22Rv1 (cell line): ENCODE results near the gene FN3KRP.

Experiments
- H3K27ac ChIP-seq: fragments of 450-650 bp; 2 replicates; pipeline ENCODE4 v1.5.1; 2017
- CTCF ChIP-seq: fragments of 450-650 bp; IDR thresholded peaks from 2 replicates; pipeline ENCODE4 v1.5.1; 2017; ENCODE audit warnings: mild to moderate bottlenecking
- ZFX ChIP-seq: fragments of 450-650 bp; IDR thresholded peaks from 2 replicates; pipeline ENCODE4 v1.6.1; 2017; ENCODE audit warnings: antibody characterized with exemption, borderline replicate concordance

The FN3KRP gene

GRCh38 chr17:82696916-82697807, 19.3 kb upstream of the FN3KRP start:
- no peak overlapping the region for H3K27ac ChIP-seq
- TF ChIP-seq ZFX (no peak), CTCF (no peak)

GRCh38 chr17:82697808-82698064, 18.8 kb upstream of the FN3KRP start:
- no peak overlapping the region for H3K27ac ChIP-seq
- TF ChIP-seq CTCF (no peak), ZFX (no peak)

DNA sequence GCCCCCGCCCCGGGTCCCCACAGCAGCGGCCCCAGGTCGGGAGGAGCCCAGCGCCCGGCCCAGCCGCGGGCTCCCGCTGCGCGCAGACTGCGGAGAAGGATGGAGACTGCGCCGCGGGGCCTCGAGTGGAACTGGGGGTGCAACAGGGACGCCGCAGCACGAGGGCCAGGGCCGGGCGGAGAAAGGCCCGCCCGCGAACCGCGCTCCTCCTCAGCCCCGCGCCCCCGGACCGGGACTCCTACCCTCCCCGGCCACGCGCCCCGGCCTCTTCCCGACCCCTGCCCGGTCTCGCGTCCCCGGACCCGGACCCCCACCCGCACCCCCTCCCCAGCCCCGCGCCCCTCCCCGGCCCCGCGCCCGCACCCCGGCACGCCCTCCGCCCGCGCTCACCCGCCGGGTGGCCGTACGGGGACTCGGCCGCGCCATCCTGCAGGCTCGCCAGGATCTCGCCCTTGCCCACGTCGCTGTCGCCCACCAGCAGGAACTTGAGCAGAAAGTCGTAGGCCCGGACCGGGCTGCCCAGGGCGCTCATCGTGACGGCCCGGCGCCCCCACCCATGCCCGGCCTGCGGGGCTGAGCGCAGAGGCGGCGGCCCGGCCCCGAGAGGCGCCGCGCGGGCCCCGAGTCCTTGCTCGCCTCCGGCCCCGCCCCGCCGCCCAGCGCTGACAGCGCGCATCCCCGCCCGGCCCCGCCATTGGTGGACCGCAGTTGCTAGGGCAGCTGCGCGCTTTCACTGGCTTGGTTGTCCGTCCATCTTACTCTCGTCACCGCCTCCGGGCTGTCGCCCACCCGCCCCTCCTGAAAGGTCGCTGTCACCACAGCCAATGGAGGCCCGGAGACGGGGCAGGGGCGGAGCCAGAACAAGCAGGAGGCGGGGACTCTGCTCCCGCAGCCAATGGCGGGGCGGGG, 18.2 kb upstream of the FN3KRP start, which contains the start of gene RAB40B:
Gene RAB40B (minus strand): TSS at position 634 of the 909 bp plus-strand sequence. CDS start 102 bp downstream, at position 532.
- no peak for TF ChIP-seq CTCF
- TF ChIP-seq ZFX: no peak
- no peak within 1 kb of the TSS for H3K27ac ChIP-seq

DNA sequence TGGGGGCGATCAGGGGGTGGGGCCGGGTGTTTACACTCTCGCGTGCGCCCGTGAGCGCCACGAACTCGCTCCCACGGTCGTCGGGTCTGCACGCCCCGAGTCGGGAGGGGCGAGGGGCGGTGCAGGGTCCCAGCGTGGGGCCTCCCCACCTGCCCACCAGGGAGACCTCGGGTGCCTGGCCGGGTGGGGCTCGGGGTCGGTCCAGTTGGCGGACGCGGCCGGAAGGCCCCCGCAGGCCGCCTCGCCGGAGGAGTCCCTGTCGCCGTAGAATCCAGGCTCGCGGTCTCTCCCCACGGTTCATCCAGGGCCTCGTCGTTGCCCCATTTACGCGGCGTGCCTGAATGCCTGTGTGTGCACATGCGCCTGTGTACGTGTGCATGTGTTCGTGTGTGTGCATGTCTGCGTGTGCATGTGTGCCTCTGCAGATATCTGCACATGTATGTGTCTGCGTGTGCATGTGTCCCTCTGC, 17.5 kb upstream of the FN3KRP start:
- no peak overlapping the region for H3K27ac ChIP-seq
- TF ChIP-seq CTCF (no peak), ZFX (no peak)

DNA sequence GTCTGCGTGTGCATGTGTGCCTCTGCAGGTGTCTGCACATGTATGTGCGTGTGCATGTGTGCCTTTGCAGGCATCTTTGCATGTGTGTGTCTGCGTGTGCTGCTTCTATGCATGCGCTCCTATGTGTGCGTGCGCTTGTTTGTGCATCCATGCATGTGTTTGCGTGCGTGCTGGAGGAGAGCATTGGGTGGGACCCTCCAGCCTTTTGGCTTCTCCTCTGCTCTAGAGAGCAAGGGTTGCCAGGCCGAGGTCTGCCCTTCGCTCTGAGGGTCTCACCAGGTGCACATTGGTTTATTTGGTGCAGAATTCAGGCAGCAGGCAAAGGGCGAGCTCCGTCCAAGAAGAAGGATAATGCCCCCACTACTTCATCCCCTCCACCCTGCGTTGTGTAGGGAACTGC, 17.0 kb upstream of the FN3KRP start:
- H3K27ac ChIP-seq: no peak overlapping the region
- no peak for TF ChIP-seq ZFX
- no peak for TF ChIP-seq CTCF

DNA sequence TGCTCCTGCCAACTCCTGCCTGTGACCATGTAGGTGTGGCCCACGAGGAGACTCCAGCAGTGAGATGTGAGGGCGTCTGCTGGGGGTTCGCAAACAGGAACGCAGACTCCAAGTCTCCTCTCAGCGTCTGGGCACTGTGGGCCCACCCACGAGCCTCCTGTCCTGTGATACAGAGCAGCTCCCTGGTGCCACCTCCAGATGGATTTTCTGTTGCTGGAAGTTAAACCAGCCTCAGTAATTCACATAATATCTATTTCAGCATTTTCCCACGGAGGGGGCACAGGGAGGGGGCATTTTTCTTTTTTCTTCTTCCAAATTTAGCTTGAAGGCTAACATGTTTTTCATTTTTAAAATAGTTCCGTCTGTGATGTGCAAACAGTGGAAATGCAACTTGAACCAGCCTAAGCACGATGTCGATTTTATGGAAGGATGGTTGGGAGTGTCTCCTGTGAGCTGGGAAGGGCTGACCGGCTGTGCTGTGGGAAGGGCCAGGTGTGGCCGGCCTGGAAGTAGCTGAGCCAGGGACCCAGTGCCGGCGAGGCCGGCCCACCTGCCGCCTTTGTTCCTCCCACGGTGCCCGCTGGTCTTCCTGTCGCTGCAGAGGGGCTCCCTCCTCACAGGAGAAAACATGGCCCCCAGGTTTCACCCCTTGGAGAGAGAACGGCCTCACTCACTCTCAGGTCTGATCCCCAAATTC, 14.1 kb upstream of the FN3KRP start:
- no peak overlapping the region for H3K27ac ChIP-seq
- no peak for TF ChIP-seq ZFX
- no peak for TF ChIP-seq CTCF
